HTR-8/SVneo (cell line): Measurements from ENCODE around the gene KIAA0232.
"Not testable (repeated sequence)": the region's sequence is repeated elsewhere in the genome, so short reads cannot be mapped to it uniquely, and the experiment has no call there.

Experiments
- DNase-seq: peaks from one replicate; pipeline ENCODE4 v3.0.0; 2011; ENCODE audit warnings: low spot score, mixed read lengths; ENCODE audit not compliant: insufficient read length
- FAIRE-seq: peaks from 2 replicates; lab custom pipeline; 2011; peaks lifted over from hg19 to GRCh38; lab: Jason Lieb, UNC

The KIAA0232 gene

GRCh38 chr4:6773616-6774540, 8.6 kb upstream of the KIAA0232 start:
- no peak for DNase-seq
- FAIRE-seq, result no peak

- DNase-seq, result no peak
- no peak for FAIRE-seq
Measured at GRCh38 chr4:6775746-6776145, 6.8 kb upstream of the KIAA0232 start.

GRCh38 chr4:6776920-6777635, 5.4 kb upstream of the KIAA0232 start:
- DNase-seq, result no peak
- no peak for FAIRE-seq

GRCh38 chr4:6777636-6778281, 4.8 kb upstream of the KIAA0232 start:
- no peak for DNase-seq
- no peak for FAIRE-seq

GRCh38 chr4:6778435-6778834, 4.1 kb upstream of the KIAA0232 start:
- no peak for FAIRE-seq

GRCh38 chr4:6779667-6780565, 2.6 kb upstream of the KIAA0232 start:
- no peak for DNase-seq
- no peak for FAIRE-seq

More at GRCh38 chr4:6778435-6778834, 4.1 kb upstream of the KIAA0232 start:
- DNase-seq, result no peak

- FAIRE-seq, result no peak
- no peak for DNase-seq
Measured at GRCh38 chr4:6781113-6781512, 1.4 kb upstream of the KIAA0232 start.

GRCh38 chr4:6781561-6781960, 966 bp upstream of the KIAA0232 start:
- no peak for FAIRE-seq

GRCh38 chr4:6782846-6783110, 251 bp downstream of the KIAA0232 start:
- DNase-seq (no peak), FAIRE-seq (no peak)

More at GRCh38 chr4:6781561-6781960, 966 bp upstream of the KIAA0232 start:
- no peak for DNase-seq

- DNase-seq, result peak; percentile 92
- peak; percentile 90 for FAIRE-seq
Measured at GRCh38 chr4:6783111-6783981, 819 bp downstream of the KIAA0232 start.

GRCh38 chr4:6785572-6785925, 3.0 kb downstream of the KIAA0232 start:
- DNase-seq (no peak), FAIRE-seq (no peak)

GRCh38 chr4:6788123-6788522, 5.6 kb downstream of the KIAA0232 start:
- no peak for DNase-seq

GRCh38 chr4:6791245-6791644, 8.7 kb downstream of the KIAA0232 start:
- not testable (repeated sequence) for FAIRE-seq, DNase-seq

More at GRCh38 chr4:6788123-6788522, 5.6 kb downstream of the KIAA0232 start:
- no peak for FAIRE-seq

- FAIRE-seq, DNase-seq: not testable (repeated sequence)
Measured at GRCh38 chr4:6791796-6792195, 9.3 kb downstream of the KIAA0232 start.

GRCh38 chr4:6794189-6794588, 11.7 kb downstream of the KIAA0232 start:
- FAIRE-seq (no peak), DNase-seq (no peak)

GRCh38 chr4:6795821-6796220, 13.3 kb downstream of the KIAA0232 start:
- DNase-seq (no peak), FAIRE-seq (no peak)

- DNase-seq, FAIRE-seq: not testable (repeated sequence)
Measured at GRCh38 chr4:6797368-6797767, 14.8 kb downstream of the KIAA0232 start.

GRCh38 chr4:6799091-6799490, 16.6 kb downstream of the KIAA0232 start:
- FAIRE-seq (no peak), DNase-seq (no peak)

GRCh38 chr4:6802025-6802424, 19.5 kb downstream of the KIAA0232 start:
- no peak for DNase-seq
- no peak for FAIRE-seq
